ENCODE data around the gene ASPG.
A peak's percentile ranks its signal among the peaks of the same experiment; 100 is the strongest.

The ASPG gene

GRCh38 chr14:104075530-104076151 lies 9.9 kb upstream of the ASPG start:
- DNase-seq (ENCODE audit: low spot score) = no peak

GRCh38 chr14:104076743-104077142 lies 8.8 kb upstream of the ASPG start:
- no peak for DNase-seq (ENCODE audit: low spot score)

GRCh38 chr14:104078031-104078455 lies 7.5 kb upstream of the ASPG start:
- peak; percentile 93 for DNase-seq (ENCODE audit: low spot score)

GRCh38 chr14:104080376-104081260 lies 4.9 kb upstream of the ASPG start:
- DNase-seq (ENCODE audit: low spot score) = no peak

GRCh38 chr14:104081261-104081835 lies 4.2 kb upstream of the ASPG start:
- DNase-seq (ENCODE audit: low spot score) = no peak

- DNase-seq (ENCODE audit: low spot score) = no peak
Measured at GRCh38 chr14:104081951-104082464, 3.5 kb upstream of the ASPG start.

- no peak for DNase-seq (ENCODE audit: low spot score)
Measured at GRCh38 chr14:104082807-104083206, 2.7 kb upstream of the ASPG start.

GRCh38 chr14:104084251-104085002 lies 1.1 kb upstream of the ASPG start:
- DNase-seq (ENCODE audit: low spot score) = no peak

GRCh38 chr14:104085889-104086201 lies 345 bp downstream of the ASPG start:
- no peak for DNase-seq (ENCODE audit: low spot score)

GRCh38 chr14:104086210-104086660 lies 735 bp downstream of the ASPG start:
- no peak for DNase-seq (ENCODE audit: low spot score)

- DNase-seq (ENCODE audit: low spot score) = no peak
Measured at GRCh38 chr14:104086661-104087461, 1.4 kb downstream of the ASPG start.

GRCh38 chr14:104087505-104087904 lies 2.0 kb downstream of the ASPG start:
- no peak for DNase-seq (ENCODE audit: low spot score)

- no peak for DNase-seq (ENCODE audit: low spot score)
Measured at GRCh38 chr14:104087981-104088850, 2.7 kb downstream of the ASPG start.

- no peak for DNase-seq (ENCODE audit: low spot score)
Measured at GRCh38 chr14:104090071-104090748, 4.7 kb downstream of the ASPG start.

- DNase-seq (ENCODE audit: low spot score) = no peak
Measured at GRCh38 chr14:104091061-104091926, 5.8 kb downstream of the ASPG start.

- no peak for DNase-seq (ENCODE audit: low spot score)
Measured at GRCh38 chr14:104091927-104092771, 6.6 kb downstream of the ASPG start.

- DNase-seq (ENCODE audit: low spot score) = no peak
Measured at GRCh38 chr14:104092931-104093365, 7.4 kb downstream of the ASPG start.

All from Ammon's horn (tissue), 1 donor.